ENCODE data around the gene IGF2BP1.

DNA sequence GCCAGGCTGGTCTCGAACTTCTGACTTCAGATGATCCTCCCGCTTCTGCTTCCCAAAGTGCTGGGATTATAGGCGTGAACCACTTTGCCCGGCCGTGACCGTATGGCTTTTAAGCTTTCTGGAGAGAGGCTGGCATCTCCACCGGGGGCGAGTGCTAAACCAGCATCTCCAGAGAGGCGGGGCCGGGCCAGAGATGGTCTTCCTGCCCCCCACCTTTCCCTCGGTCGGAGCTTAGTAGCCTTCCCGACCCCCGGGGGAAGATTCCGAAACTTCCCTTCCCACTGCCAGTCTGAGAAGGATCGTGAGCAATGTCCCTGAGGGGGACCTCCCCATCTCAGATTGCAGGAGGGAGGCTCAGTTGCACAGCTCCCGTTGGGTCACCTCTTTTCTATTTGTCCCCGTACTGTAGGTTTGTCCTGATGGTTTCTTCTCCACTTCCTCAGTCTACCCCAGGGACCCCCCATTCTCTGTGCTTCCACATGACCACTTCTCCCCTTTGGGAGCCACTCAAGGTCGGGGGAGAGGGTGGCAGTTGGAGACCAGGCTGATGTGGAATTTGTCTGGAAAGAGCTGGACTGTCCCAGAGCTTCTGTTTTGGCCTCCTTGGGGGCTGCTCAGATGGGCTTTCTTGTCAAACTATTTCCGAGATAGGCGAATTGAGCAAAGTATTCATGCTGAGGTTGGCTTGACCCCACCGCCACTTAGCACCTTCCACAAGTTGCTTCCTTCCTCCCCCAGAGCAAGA is 18.2 kb downstream of the IGF2BP1 start:
- TF ChIP-seq, protein P1, sequence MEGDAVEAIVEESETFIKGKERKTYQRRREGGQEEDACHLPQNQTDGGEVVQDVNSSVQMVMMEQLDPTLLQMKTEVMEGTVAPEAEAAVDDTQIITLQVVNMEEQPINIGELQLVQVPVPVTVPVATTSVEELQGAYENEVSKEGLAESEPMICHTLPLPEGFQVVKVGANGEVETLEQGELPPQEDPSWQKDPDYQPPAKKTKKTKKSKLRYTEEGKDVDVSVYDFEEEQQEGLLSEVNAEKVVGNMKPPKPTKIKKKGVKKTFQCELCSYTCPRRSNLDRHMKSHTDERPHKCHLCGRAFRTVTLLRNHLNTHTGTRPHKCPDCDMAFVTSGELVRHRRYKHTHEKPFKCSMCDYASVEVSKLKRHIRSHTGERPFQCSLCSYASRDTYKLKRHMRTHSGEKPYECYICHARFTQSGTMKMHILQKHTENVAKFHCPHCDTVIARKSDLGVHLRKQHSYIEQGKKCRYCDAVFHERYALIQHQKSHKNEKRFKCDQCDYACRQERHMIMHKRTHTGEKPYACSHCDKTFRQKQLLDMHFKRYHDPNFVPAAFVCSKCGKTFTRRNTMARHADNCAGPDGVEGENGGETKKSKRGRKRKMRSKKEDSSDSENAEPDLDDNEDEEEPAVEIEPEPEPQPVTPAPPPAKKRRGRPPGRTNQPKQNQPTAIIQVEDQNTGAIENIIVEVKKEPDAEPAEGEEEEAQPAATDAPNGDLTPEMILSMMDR (IDR thresholded peaks at IDR 0.05): no peak
- no peak for TF ChIP-seq POLR2A (IDR thresholded peaks at IDR 0.05)
